ENCODE measurements around the gene AGXT2. TPM values are rescaled to one million over a fixed set of nuclear protein-coding genes. Genes with fewer than 3 reads are reported as not detected.

AGXT2 gene
- total RNA-seq, 1 experiment from 2014 or later = not detected

- no peaks in the 10 kb centered on the region for H3K4me1 Mint-ChIP-seq (ENCODE audit: insufficient read depth, unreplicated experiment)
- no TSS peak for BruUV-seq (replicated peaks)
- no peak for DNase-seq (ENCODE audit: unreplicated experiment)
- H3K36me3 Mint-ChIP-seq (ENCODE audit: insufficient read depth, unreplicated experiment) = no peaks in the 10 kb centered on the region
- ChIA-PET POLR2A (no interaction called here), CTCF (no interaction called here)
- peaks cover under 1% of the 10 kb centered on the region for H3K9me3 Mint-ChIP-seq (ENCODE audit: unreplicated experiment)
- no peak overlapping the region for H3K4me3 Mint-ChIP-seq (ENCODE audit: unreplicated experiment)
- peaks cover 1% of the 10 kb centered on the region for H3K27me3 Mint-ChIP-seq (ENCODE audit: insufficient read depth, unreplicated experiment)
- TF ChIP-seq CTCF (IDR thresholded peaks at IDR 0.05; ENCODE audit: unreplicated experiment) = no peak
- no peak overlapping the region for H3K27ac Mint-ChIP-seq (ENCODE audit: low read depth, unreplicated experiment)
- intact Hi-C loops (cut with micrococcal nuclease) = no loop called here
Measured at GRCh38 chr5:35012365-35012764, 35.4 kb downstream of the AGXT2 start.

DNA sequence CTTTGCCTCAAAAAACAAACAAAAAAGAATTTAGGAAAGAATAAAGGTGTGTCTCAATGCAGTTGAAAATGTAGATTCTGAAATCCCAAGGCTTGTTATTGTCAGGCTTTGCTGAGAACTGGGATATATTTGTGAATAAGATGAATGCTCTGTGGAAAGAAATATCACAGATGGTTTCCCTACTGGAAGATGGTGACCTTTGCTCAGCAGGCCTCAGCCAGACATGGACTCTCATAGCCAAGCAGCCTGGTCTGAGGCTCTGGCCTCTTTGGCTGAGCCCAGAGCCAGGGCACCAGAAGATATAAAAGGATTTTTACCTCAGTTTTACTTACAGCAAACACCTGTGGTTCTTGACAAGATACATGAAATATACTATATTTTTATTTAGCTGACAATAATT is 37.1 kb downstream of the AGXT2 start:
- H3K36me3 Mint-ChIP-seq (ENCODE audit: insufficient read depth, unreplicated experiment) = no peaks in the 10 kb centered on the region
- no peaks in the 10 kb centered on the region for H3K4me1 Mint-ChIP-seq (ENCODE audit: insufficient read depth, unreplicated experiment)
- intact Hi-C loops (cut with micrococcal nuclease) = no loop called here
- H3K27me3 Mint-ChIP-seq (ENCODE audit: insufficient read depth, unreplicated experiment) = no peaks in the 10 kb centered on the region
- no peak for TF ChIP-seq CTCF (IDR thresholded peaks at IDR 0.05; ENCODE audit: unreplicated experiment)
- no TSS peak for BruUV-seq (replicated peaks)
- ChIA-PET POLR2A (no interaction called here), CTCF (no interaction called here)
- no peaks in the 10 kb centered on the region for H3K9me3 Mint-ChIP-seq (ENCODE audit: unreplicated experiment)
- no peak overlapping the region for H3K27ac Mint-ChIP-seq (ENCODE audit: low read depth, unreplicated experiment)
- no peak for DNase-seq (ENCODE audit: unreplicated experiment)
- no peak overlapping the region for H3K4me3 Mint-ChIP-seq (ENCODE audit: unreplicated experiment)

- Mint-ChIP-seq H3K4me3 (ENCODE audit: unreplicated experiment) (no peak overlapping the region), H3K27ac (ENCODE audit: low read depth, unreplicated experiment) (no peak overlapping the region), H3K9me3 (ENCODE audit: unreplicated experiment) (no peaks in the 10 kb centered on the region), H3K4me1 (ENCODE audit: insufficient read depth, unreplicated experiment) (no peaks in the 10 kb centered on the region), H3K36me3 (ENCODE audit: insufficient read depth, unreplicated experiment) (no peaks in the 10 kb centered on the region), H3K27me3 (ENCODE audit: insufficient read depth, unreplicated experiment) (peaks cover 6% of the 10 kb centered on the region)
- intact Hi-C loops (cut with micrococcal nuclease) = no loop called here
- no peak for DNase-seq (ENCODE audit: unreplicated experiment)
- CTCF ChIA-PET = interaction anchor here (0.6 kb wide), 1 partner anchor 237 kb away, joined by 3 read pairs; no protein-coding TSS in a partner anchor
- TF ChIP-seq CTCF (IDR thresholded peaks at IDR 0.05; ENCODE audit: unreplicated experiment) = no peak
- POLR2A ChIA-PET = interaction anchor here (0.5 kb wide), 1 partner anchor 8 kb away, joined by 3 read pairs; no protein-coding TSS in a partner anchor
- BruUV-seq (replicated peaks) = no TSS peak
Measured at GRCh38 chr5:35009657-35010056, 38.1 kb downstream of the AGXT2 start.

DNA sequence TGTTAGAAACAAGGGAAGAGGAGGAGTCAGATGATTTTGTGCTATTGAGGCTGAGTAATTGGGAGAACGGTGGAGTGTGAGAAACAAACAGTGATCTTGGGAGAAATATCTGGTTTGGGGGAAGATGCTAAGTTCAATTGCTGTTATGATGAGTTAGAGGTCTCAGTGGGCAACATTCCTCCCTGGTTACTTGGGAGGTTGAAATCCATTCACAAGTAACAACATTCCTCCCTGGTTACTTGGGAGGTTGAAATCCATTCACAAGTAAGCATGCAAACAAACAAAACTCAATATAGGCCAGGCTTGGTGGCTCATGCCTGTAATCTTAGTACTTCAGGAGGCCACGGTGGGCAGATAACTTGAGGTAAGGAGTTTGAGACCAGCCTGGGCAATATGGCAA is 38.7 kb downstream of the AGXT2 start:
- no peak for TF ChIP-seq CTCF (IDR thresholded peaks at IDR 0.05; ENCODE audit: unreplicated experiment)
- ChIA-PET POLR2A (no interaction called here), CTCF (no interaction called here)
- Mint-ChIP-seq H3K9me3 (ENCODE audit: unreplicated experiment) (no peaks in the 10 kb centered on the region), H3K4me3 (ENCODE audit: unreplicated experiment) (no peak overlapping the region), H3K4me1 (ENCODE audit: insufficient read depth, unreplicated experiment) (no peaks in the 10 kb centered on the region), H3K36me3 (ENCODE audit: insufficient read depth, unreplicated experiment) (no peaks in the 10 kb centered on the region), H3K27ac (ENCODE audit: low read depth, unreplicated experiment) (no peak overlapping the region), H3K27me3 (ENCODE audit: insufficient read depth, unreplicated experiment) (peaks cover 12% of the 10 kb centered on the region)
- intact Hi-C loops (cut with micrococcal nuclease) = no loop called here
- no TSS peak for BruUV-seq (replicated peaks)
- no peak for DNase-seq (ENCODE audit: unreplicated experiment)
